ENCODE results near the gene NCAPG.

GRCh38 chr4:17859793-17860406 lies 49.1 kb downstream of the NCAPG start:
- TF ChIP-seq CTCF (IDR thresholded peaks at IDR 0.05) (no peak), ZFX (IDR thresholded peaks at IDR 0.05; ENCODE audit: borderline replicate concordance) (no peak)
